DND-41 (cell line): ENCODE results near the gene CTRB2.
"Not testable (repeated sequence)": the region's sequence is repeated elsewhere in the genome, so short reads cannot be mapped to it uniquely, and the experiment has no call there.

Experiments
- ATAC-seq: fragments of 200-7000 bp; cut with Tn5 transposase; 3 replicates; pipeline ENCODE4 v1.9.1; 2021; ENCODE audit warnings: low read depth; ENCODE audit not compliant: insufficient read depth
- DNase-seq: peaks from one replicate; pipeline ENCODE4 v3.0.0-alpha.2; 2020
- H2AFZ ChIP-seq: 2 replicates; pipeline ENCODE4 v1.6.0; 2012; ENCODE audit warnings: low read depth, low read length
- H3K27ac ChIP-seq: 2 replicates; pipeline ENCODE4 v1.5.1; 2012; ENCODE audit warnings: low read length, inconsistent platforms
- H3K27me3 ChIP-seq: fragments of 200-600 bp; sonication (generic); 2 replicates; pipeline ENCODE4 v1.6.0; 2012; ENCODE audit warnings: low read length, mild to moderate bottlenecking, inconsistent platforms; ENCODE audit not compliant: insufficient read depth, poor library complexity
- H3K36me3 ChIP-seq: 2 replicates; pipeline ENCODE4 v1.5.1; 2012; ENCODE audit warnings: low read length, inconsistent platforms; ENCODE audit not compliant: insufficient read depth
- H3K4me1 ChIP-seq: 2 replicates; pipeline ENCODE4 v1.5.1; 2012; ENCODE audit warnings: mild to moderate bottlenecking, low read length; ENCODE audit not compliant: insufficient read depth
- H3K4me2 ChIP-seq: 2 replicates; pipeline ENCODE4 v1.6.0; 2012; ENCODE audit warnings: mild to moderate bottlenecking, moderate library complexity, low read length, inconsistent platforms; ENCODE audit not compliant: insufficient read depth
- H3K4me3 ChIP-seq, 2 experiments: fragments of 200-600 bp in 1 of 2; shearing (Covaris generic) in 1 of 2; 2 replicates each; pipeline ENCODE4 v1.5.1; 2012 to 2016; ENCODE audit warnings: inconsistent platforms in 2 of 2, low read length in 2 of 2, mild to moderate bottlenecking in 2 of 2, low read depth in 1 of 2, moderate library complexity in 1 of 2
- H3K79me2 ChIP-seq: 2 replicates; pipeline ENCODE4 v1.6.0; 2012; ENCODE audit warnings: low read length, inconsistent platforms; ENCODE audit not compliant: insufficient read depth
- H3K9ac ChIP-seq: 2 replicates; pipeline ENCODE4 v1.6.0; 2012; ENCODE audit warnings: low read depth, mild to moderate bottlenecking, inconsistent platforms, low read length, moderate library complexity
- H3K9me3 ChIP-seq: 2 replicates; pipeline ENCODE4 v1.5.1; 2012; ENCODE audit warnings: low read length, moderate library complexity, mild to moderate bottlenecking, inconsistent platforms; ENCODE audit not compliant: insufficient read depth, severe bottlenecking
- H4K20me1 ChIP-seq: 2 replicates; pipeline ENCODE4 v1.6.0; 2012; ENCODE audit warnings: low read length; ENCODE audit not compliant: insufficient read depth
- CTCF ChIP-seq: IDR thresholded peaks from 2 replicates; pipeline ENCODE4 v1.5.1; 2012; ENCODE audit warnings: borderline replicate concordance, low read length, moderate library complexity, mild to moderate bottlenecking; ENCODE audit not compliant: poor library complexity, severe bottlenecking; ENCODE audit errors: extremely low read depth
- EZH2 ChIP-seq: IDR thresholded peaks from 3 replicates; pipeline ENCODE4 v1.6.1; 2012; ENCODE audit warnings: borderline replicate concordance, low read depth, mild to moderate bottlenecking, moderate library complexity, low read length, inconsistent platforms; ENCODE audit not compliant: severe bottlenecking

The CTRB2 gene

GRCh38 chr16:75224306-75225082 is 17.5 kb upstream of the CTRB2 start:
- DNase-seq (no peak), ATAC-seq (no peak)
- H3K4me3 ChIP-seq: no peak overlapping the region
- H4K20me1 ChIP-seq: peaks cover 6% of the 10 kb centered on the region; the same call in 1 of the 2 replicates
- peaks cover 11% of the 10 kb centered on the region for H3K4me1 ChIP-seq
- no peak overlapping the region for H2AFZ ChIP-seq
- TF ChIP-seq CTCF (no peak), EZH2 (no peak)
- H3K36me3 ChIP-seq: no peaks in the 10 kb centered on the region
- no peaks in the 10 kb centered on the region for H3K79me2 ChIP-seq
- no peak overlapping the region for H3K27ac ChIP-seq
- no peak overlapping the region for H3K4me2 ChIP-seq
- H3K9me3 ChIP-seq: no peaks in the 10 kb centered on the region
- H3K9ac ChIP-seq: no peak overlapping the region
- no peaks in the 10 kb centered on the region for H3K27me3 ChIP-seq

GRCh38 chr16:75223129-75223528 is 16.2 kb upstream of the CTRB2 start:
- not testable (repeated sequence) for H3K4me3 ChIP-seq, H4K20me1 ChIP-seq, ATAC-seq, H3K79me2 ChIP-seq, H3K36me3 ChIP-seq, H3K27ac ChIP-seq, H2AFZ ChIP-seq, H3K9ac ChIP-seq, H3K4me2 ChIP-seq, H3K27me3 ChIP-seq, H3K9me3 ChIP-seq, DNase-seq
- peaks cover 19% of the 10 kb centered on the region for H3K4me1 ChIP-seq

- ATAC-seq: no peak
Observed at GRCh38 chr16:75222271-75222783, 15.4 kb upstream of the CTRB2 start.

More at GRCh38 chr16:75222271-75222783, 15.4 kb upstream of the CTRB2 start:
- Histone ChIP-seq H2AFZ (no peak overlapping the region), H3K4me3 (no peak overlapping the region), H3K9ac (no peak overlapping the region), H3K4me1 (peaks cover 19% of the 10 kb centered on the region), H3K79me2 (no peaks in the 10 kb centered on the region), H3K36me3 (no peaks in the 10 kb centered on the region), H3K27me3 (no peaks in the 10 kb centered on the region), H3K9me3 (no peaks in the 10 kb centered on the region), H3K27ac (no peak overlapping the region), H4K20me1 (peaks cover 6% of the 10 kb centered on the region; the same call in 1 of the 2 replicates), H3K4me2 (no peak overlapping the region)
- no peak for DNase-seq
- TF ChIP-seq CTCF: no peak
- TF ChIP-seq EZH2: no peak
